ENCODE results near the gene TMEM61.

DNA sequence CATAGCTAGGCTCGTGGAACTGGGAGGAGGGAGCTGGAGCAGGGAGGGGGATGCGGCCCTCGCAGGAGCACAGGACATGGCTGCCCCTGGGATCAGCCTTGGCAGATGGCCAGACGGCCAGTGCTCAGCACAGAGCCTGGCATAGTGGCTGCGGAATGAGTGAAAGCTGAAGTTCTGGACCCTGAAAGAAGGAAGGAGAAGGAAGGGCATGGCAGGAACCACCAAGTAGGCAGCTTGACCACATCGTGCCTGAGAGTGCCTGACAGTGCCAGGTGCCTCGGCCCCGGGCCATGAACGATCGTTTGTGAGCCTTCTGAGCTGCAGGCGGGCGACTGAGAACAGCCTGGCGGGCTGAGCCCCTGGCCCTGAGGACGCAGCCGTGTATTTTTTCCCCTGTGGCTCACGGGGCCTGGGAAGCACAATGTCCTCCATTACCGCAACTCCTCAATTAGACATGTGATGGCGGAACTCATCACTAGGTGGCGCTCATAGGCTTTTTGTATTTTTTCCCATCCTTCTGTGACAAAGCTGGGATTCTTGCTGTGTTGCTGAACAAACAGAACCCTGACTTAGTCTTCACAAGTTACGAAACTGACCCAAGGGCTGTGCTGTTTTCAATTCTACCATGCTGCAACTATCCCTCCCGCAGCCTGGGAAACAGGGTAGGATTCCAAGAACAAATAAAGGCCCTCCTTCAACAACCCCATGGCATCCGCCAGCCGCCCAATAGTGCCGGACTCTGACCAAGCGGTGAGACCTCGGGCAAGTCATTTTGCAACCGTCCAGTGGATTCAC, 29.9 kb upstream of the TMEM61 start:
- TF ChIP-seq POLR2AphosphoS5 (IDR thresholded peaks at IDR 0.05) (no peak), EP300 (IDR thresholded peaks at IDR 0.05) (no peak)

Measured in upper lobe of left lung (tissue), 4 donors.